GM21619 (cell line): ENCODE results near the gene CEBPZ.

Experiments
- ATAC-seq: cut with Tn5 transposase; IDR thresholded peaks from one replicate; pipeline ENCODE4 v1.9.1; 2021; ENCODE audit not compliant: unreplicated experiment

CEBPZ gene

GRCh38 chr2:37180640-37181039 is 50.8 kb downstream of the CEBPZ start:
- ATAC-seq = no peak

GRCh38 chr2:37180006-37180639 is 51.3 kb downstream of the CEBPZ start:
- no peak for ATAC-seq

GRCh38 chr2:37173741-37174140 is 57.7 kb downstream of the CEBPZ start:
- no peak for ATAC-seq

GRCh38 chr2:37171624-37171950 is 59.8 kb downstream of the CEBPZ start:
- no peak for ATAC-seq

GRCh38 chr2:37168217-37168981 is 63.0 kb downstream of the CEBPZ start:
- ATAC-seq = no peak

GRCh38 chr2:37167636-37168180 is 63.7 kb downstream of the CEBPZ start:
- ATAC-seq = no peak

- no peak for ATAC-seq
Measured at GRCh38 chr2:37164757-37165156, 66.6 kb downstream of the CEBPZ start.

GRCh38 chr2:37156857-37157714 is 74.3 kb downstream of the CEBPZ start, which contains the start of gene EIF2AK2:
Gene EIF2AK2 (minus strand): TSS chr2:37156980. CDS start chr2:37147806, 9,174 bp downstream.
- ATAC-seq = peak; percentile 94

GRCh38 chr2:37156071-37156856 is 75.1 kb downstream of the CEBPZ start:
- ATAC-seq = peak; percentile 26

GRCh38 chr2:37154785-37155184 is 76.6 kb downstream of the CEBPZ start:
- no peak for ATAC-seq

GRCh38 chr2:37153224-37153623 is 78.2 kb downstream of the CEBPZ start:
- no peak for ATAC-seq
